Measurements from ENCODE around the gene BRPF1. TPM values are rescaled to one million over a fixed set of nuclear protein-coding genes. Genes with fewer than 3 reads are reported as not detected.
A peak's percentile ranks its signal among the peaks of the same experiment; 100 is the strongest.

The BRPF1 gene
- total and polyA plus RNA-seq, 2 donors (not counting 1 experiment from before 2014, with no cell fraction given), result 24.4 to 36.5 TPM

- CTCF ChIA-PET, result interaction anchor here (1.1 kb wide), 2 partner anchors 12 to 13 kb away, joined by 3 read pairs; no protein-coding TSS in a partner anchor
- Histone ChIP-seq H3K27me3 (replicated peaks in 1 of 4; ENCODE audit: control extremely low read depth in 1 of 4, control insufficient read depth in 3 of 4, insufficient read depth in 4 of 4, low read length in 3 of 4) (peaks cover 0 to 12% (median 2%) of the 10 kb centered on the region in 4 experiments), H4K20me1 (ENCODE audit: control insufficient read depth, insufficient read depth, low read length, poor library complexity, severe bottlenecking) (no peaks in the 10 kb centered on the region), H3K4me3 (ENCODE audit: control extremely low read depth in 1 of 5, extremely low read depth in 1 of 5, insufficient read depth in 1 of 5, low read depth in 2 of 5, low read length in 4 of 5) (peak within 1 kb of the TSS; percentile 38 to 63 (median 39)), H3K79me2 (ENCODE audit: control insufficient read depth, insufficient read depth, low read length) (no peaks in the 10 kb centered on the region), H3K4me1 (ENCODE audit: control insufficient read depth in 2 of 2, insufficient read depth in 2 of 2, low read length in 2 of 2) (peaks cover 17 to 18% of the 10 kb centered on the region in 2 donors), H3K9ac (ENCODE audit: low read length) (peak within 1 kb of the TSS; percentile 65), H2AFZ (ENCODE audit: insufficient read depth, low read depth, low read length, poor library complexity, severe bottlenecking) (peak within 1 kb of the TSS; percentile 69), H3K36me3 (replicated peaks in 1 of 2; ENCODE audit: control extremely low read depth in 1 of 2, control insufficient read depth in 1 of 2, extremely low read depth in 1 of 2, insufficient read depth in 2 of 2, low read length in 1 of 2) (peaks cover 0 to 2% of the 10 kb centered on the region in 2 experiments), H3K4me2 (replicated peaks; ENCODE audit: low read depth, low read length, poor library complexity, severe bottlenecking) (peak within 1 kb of the TSS; percentile 91), H3K9me3 (ENCODE audit: control extremely low read depth in 1 of 3, control insufficient read depth in 2 of 3, insufficient read depth in 1 of 3, low read length in 2 of 3) (no peaks in the 10 kb centered on the region), H3K27ac (ENCODE audit: low read length in 2 of 2) (no peak within 1 kb of the TSS)
- Mint-ChIP-seq H3K27ac (no peak within 1 kb of the TSS), H3K9me3 (ENCODE audit: insufficient read depth) (no peaks in the 10 kb centered on the region), H3K4me3 (peak within 1 kb of the TSS; percentile 67), H3K27me3 (peaks cover 5% of the 10 kb centered on the region), H3K4me1 (peaks cover 21% of the 10 kb centered on the region)
- POLR2A ChIA-PET, result interaction anchor here (1.2 to 1.7 kb wide), 2 partner anchors 18 to 23 kb away, joined by 3 to 7 read pairs; partner anchors contain the start of gene TADA3
- no peak for TF ChIP-seq EZH2 (IDR thresholded peaks at IDR 0.05; ENCODE audit: borderline replicate concordance, insufficient read depth, low read depth, low read length, poor library complexity, severe bottlenecking)
- no peak for TF ChIP-seq CTCF (IDR thresholded peaks at IDR 0.05)
- intact Hi-C loops (cut with micrococcal nuclease), result loop anchor here (1.0 kb wide), 1 partner anchor 40 kb away; no protein-coding TSS in a partner anchor
- WGBS (ENCODE audit: insufficient coverage), result 16% methylated on average over 49 of the region's 49 CpGs
- DNase-seq (peak; percentile 49), ATAC-seq (ENCODE audit: low read depth) (peak; percentile 81)
These were observed 38.1 kb downstream of the BRPF1 start, which contains the start of gene CAMK1 for GRCh38 chr3:9769426-9770275. CAMK1 (minus strand) TSS chr3:9769947; CDS start chr3:9767749, 2,198 bp downstream.
